ENCODE results near the gene SYMPK.

The SYMPK gene

DNA sequence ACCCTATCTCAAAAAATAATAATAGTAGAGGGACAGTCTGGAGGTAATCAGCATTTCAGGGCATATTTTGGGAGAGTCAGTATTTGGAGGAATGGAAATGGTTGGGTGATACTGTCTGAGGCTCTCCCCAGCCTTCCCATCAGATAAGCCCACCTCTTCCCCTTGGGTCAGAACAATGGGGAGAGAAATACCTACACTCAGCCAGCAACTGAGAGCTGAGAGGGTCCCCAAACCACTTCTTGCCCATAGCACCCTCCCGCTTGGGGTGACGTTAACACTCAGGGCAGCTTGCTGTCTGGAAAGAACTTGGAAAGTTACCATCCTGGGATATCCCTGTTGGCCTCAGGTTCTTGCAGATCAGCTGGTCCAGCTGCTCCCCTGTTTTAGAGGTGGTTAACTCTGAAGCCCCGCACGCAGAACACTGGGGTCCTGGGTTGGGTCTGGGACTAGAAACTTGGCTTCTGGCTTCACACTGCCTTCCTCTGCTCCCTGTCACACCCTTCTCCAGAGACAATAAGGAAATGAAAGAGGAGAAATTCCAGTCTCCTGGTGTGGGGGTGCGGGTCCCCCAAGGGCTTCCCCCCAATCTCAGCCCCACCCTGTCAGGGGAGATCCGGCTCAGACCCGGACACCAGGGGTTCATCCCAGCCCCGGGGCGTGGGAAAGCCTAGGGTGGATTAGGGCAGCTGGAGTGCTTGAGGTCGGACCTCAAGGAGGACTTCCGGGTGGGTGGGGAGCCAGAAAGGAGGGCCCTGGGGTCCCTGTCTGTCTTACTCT lies 3.6 kb upstream of the SYMPK start:
- DNase-seq (ENCODE audit: low read depth in 2 of 2) = no peak

DNA sequence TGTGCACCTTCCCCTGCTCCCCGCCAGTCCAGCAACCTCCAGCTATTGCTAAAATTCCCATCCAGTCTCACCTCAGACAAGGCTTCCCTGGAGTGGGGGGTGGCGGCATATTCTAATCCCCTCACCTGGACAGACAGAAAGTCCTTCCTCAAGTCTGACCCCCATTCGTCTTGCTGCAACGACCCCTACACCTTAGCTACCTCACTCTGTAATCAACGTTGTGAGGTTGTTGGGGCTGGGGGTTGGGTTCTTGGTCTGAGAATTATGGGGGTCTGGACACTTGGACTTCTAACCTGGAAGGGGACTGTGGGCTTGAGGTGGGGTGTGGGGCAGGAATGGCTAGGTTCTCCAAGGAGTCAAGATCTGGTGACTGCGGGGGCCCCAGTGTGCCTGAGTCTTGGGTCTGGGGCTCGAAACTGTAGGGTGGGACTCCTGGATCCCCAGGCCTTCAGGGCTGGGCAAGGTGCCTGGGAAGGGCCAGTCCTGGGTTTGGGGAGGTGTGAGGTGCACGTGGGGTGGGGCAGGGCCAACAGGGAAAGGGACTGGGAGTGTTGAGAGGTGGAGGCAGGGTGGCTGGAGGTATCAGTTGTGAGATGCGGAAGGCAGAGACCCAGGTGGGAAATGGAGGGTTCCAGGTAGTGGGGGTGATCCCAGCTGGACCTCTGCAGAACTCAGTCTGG lies 2.5 kb upstream of the SYMPK start:
- no peak for DNase-seq (ENCODE audit: low read depth in 2 of 2)

DNA sequence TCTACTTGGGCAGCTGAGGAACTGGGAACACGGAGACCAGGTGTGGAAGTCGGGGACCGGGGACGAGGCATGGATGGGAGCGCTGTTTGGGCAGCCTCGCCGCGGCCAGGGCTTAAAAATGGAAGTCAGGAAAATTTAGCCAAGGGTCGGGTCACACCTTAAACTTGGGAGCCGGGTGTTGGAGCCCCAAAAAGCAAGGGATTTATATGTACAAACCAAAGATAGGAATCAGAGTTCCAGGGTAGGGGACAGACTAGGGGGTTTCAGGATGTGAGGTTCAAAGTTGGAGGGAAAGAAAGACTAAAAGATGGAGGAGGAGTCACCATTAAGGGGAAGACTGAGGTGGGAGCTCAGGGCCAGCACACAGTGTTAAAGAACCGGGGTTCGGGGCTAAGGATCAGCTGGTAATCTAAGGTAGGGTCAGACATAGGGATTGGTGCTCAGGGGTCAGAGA lies 1.7 kb upstream of the SYMPK start:
- DNase-seq (ENCODE audit: low read depth in 2 of 2) = no peak

DNA sequence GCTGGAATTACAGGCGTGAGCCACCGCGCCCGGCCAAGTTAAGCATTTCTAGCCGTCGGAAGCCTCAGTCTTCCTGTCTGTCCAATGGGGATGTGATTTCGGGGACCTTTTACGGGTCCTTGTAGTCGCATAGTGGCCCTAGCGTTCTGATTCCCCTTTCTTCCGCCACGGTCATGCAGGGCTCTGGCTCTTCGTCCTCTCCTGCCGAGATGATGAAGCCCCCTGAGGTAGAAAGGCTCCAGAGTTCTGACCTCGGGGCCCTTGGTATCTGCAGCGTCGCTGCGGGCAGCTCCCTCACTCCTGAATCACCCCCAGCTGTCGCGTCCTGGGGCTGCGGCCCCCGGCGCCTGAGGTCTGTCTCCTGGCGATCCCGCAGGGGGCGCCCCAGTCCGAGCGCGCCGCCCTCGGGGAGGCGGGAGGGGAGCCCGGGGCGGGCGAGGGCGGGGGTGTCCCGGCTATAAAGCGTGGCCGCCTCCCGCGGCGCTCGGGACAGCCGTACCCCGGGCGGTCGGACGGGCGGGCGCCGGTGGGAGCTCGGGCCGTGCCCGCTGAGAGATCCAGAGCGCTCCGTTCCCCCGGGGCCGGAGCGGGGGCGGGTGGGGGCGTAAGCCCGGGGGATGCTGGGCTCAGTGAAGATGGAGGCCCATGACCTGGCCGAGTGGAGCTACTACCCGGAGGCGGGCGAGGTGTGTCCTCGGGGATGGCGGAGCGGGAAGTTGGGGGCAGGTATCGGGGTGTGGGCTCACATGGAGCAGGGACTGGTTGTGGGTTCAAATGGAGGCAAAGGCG lies 1.1 kb upstream of the SYMPK start, which contains the start of gene FOXA3:
FOXA3 (plus strand) TSS at position 487 of the 789 bp plus-strand sequence; CDS start at position 618, 131 bp downstream.
- DNase-seq (ENCODE audit: low read depth in 2 of 2) = peak in 1 of 2 donors; percentile 54

DNA sequence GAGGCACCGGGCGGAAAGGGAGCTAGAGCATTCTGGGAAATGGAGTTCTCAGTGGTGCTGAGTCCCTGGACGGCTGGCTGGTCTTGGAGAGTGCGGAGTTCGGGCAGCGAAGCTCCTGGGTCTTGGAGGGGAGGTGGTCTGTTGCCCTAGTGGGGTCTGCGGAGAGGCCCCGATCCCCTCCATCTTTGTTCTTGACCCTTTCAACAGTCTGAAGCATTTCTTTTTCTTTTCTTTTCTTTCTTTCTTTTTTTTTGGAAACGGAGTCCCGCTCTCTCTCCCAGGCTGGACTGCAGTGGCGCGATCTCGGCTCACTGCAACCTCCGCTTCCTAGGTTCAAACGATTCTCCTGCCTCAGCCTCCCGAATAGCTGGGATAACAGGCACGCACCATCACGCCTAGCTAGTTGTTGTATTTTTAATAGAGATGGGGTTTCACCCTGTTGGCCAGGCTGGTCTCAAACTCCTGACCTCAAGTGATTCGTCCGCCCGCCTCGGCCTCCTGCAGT lies 440 bp upstream of the SYMPK start:
- DNase-seq (ENCODE audit: low read depth in 2 of 2) = no peak

DNA sequence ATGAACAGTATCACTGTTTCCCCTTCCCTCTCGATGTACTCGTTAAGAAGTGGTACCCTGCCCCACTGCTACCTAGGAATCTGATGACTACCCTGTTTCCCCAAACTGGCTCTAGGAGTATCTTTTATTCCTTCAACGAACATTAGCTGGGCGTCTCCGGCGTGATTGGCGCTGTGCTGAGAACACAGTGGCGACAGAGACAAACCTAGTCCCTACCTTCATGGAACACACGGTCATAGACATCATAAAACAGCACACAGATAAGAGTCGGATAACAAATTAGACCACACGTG lies 730 bp downstream of the SYMPK start:
- DNase-seq (ENCODE audit: low read depth in 2 of 2) = no peak

DNA sequence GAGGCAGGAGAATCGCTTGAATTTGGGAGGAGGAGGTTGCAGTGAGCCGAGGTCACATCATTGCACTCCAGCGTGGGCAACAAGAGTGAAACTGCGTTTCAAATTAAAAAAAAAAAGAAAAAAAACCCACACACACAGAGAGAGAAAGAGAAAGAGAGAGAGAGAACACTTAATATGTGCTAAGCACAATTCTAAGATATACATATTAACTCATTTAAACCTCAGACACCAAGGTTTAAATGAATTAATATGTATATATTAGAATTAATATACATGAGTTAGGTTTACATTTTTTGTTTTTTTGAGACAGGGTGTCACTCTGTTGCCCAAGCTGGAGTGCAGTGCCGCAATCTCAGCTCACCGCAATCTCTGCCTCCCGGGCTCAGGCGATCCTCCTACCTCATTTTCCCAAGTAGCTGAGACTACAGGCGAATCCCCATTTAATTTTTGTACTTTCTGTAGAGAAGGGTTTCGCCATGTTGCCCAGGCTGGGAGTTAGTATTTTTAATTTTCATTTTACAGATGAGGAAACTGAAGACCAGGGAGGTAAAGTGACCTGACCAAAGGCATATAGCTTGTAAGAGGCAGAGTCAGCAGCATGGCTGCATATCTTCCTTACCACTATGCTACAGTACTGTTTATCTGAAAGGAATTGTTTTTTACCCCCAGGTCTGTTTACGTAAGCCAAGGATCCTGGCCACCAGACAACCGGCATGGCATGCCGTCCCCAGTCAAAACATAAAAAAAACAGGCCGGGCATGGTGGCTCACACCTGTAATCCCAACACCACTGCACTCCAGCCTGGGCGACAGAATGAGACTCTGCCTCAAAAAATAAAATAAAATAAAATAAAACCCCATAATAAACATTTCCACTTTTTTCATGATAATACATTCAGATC lies 2.3 kb downstream of the SYMPK start:
- no peak for DNase-seq (ENCODE audit: low read depth in 2 of 2)

DNA sequence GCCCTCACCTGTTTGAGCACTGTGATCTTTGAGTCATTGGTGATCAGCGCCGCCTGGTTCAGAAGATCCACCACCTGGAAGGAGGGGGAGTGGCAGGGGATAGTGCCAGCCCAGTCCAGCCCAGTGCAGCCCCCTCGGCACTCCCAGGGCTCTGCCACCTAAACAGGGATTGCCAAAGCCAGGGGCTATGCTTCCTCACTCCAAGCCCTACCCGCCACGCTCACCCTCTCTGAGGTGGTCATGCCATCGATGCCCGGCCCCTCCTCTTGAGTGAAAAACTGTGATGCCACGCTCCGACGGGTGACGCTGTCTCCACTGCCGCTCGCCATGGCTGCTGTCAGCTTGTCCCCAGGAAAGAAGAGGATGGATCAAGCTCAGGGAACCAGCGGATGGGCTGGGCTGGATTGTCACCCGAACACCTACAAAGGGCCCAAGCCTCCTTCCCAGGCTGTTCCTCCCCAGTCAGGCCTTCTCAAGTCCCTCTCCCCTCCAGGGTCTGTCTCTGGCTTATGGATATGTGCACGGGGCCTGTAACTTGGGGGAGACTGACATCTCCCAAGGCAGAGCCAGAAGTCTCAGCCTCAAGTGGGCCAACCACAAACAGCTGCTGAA lies 8.7 kb downstream of the SYMPK start:
- no peak for DNase-seq (ENCODE audit: low read depth in 2 of 2)

DNA sequence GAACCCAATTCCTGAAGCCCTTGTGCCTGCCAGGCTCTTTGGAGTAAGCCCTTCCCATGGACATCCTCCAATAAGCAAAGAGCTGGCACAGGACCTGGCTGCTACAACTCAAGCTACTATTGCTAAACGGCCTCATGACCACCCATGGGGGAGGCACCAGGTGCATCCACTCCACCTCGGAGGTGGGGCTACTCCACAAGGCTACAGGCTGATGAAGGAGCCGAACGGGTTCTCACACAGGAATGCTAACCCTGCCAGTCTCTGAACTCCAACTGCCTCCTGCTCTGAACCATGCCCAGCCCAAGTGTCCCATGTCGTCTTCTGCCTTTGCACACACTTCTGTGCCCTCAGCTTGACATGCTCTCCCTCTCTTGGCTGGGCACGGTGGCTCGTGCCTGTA lies 10.0 kb downstream of the SYMPK start:
- DNase-seq (ENCODE audit: low read depth in 2 of 2) = no peak

DNA sequence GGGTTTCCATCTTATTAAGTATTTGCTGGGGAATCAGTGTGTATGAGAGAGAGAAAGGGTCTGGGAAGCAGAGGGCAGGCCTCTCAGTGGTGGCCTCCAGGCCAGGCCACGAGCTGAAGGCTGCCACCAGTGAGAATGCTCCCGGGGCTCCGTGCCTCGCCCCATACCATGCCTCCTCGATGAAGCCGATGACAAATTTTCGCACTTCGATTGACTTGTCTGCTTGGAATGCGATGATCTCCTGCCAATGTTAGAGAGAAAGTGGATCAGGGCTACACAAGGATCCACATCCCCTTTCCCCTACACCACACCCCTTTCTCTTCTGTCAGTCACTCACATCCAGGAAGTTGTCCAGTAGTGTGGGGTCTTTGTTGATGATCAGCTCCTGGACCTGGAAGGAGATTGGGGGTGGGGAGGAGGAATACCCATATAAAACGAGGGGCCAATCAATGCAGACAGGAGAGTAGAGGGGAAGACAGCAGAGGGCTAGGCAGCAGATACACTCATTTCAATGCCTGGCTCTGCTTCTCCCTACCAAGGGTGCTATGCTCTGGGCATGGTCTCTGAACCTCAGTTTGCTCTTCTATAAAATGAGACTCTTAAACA lies 10.7 kb downstream of the SYMPK start:
- no peak for DNase-seq (ENCODE audit: low read depth in 2 of 2)

DNA sequence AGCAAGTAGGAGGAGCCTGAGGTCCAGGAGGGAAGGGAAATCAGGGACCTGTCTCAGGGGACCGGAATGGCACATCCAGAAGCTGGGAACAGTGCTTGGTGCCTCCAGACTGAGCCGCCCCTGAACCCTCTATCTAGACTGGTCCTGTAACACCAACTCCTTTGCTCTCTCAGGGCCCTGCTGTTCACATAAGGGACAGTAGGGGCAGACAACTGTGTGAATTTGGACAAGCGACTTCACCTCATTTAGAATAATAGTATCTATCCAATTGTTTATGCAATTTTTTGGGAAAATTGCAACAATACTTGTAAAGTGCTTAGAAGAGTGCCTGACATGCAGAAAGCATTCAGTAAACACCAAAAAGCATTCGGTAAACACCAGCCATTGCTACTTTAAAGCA lies 14.0 kb downstream of the SYMPK start:
- no peak for DNase-seq (ENCODE audit: low read depth in 2 of 2)

DNA sequence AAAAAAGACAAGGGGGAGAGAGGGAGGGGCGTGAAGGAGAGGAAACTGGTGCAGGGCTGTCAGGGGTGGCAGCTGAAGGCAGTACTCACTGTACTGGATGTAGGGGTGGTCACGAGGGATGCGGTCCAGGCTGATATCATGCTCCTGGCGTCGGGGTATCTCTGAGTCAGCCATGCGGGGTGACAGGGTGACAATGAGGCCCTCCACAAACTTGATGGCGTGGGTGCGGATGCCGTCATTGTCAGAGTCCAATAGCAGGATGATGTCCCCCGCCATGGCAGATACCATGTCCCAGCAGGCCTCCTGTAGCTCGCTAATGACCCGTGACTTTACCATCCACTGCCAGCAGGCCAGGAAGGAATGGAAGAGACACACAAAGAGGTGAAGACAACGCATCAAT lies 15.3 kb downstream of the SYMPK start:
- no peak for DNase-seq (ENCODE audit: low read depth in 2 of 2)

DNA sequence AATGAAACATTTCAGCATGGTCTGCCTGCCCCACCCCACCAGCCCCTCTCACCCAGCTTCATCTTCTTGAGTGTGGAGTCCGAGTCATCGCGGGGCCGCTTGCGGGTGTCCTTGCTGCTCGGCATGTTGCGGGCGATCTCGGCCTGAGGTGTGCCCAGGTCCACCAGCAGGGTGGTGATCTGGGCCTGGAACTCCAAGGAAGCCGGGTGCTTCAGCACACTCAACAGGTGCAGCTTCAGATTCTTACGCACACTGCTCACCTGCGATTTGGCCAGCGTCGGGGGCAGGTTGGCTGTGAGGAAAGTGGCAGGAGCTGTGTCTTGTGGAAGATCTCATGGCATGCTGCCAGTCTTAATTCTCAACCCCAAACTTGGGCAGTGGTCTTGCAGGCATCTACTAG lies 20.7 kb downstream of the SYMPK start:
- no peak for DNase-seq (ENCODE audit: low read depth in 2 of 2)

DNA sequence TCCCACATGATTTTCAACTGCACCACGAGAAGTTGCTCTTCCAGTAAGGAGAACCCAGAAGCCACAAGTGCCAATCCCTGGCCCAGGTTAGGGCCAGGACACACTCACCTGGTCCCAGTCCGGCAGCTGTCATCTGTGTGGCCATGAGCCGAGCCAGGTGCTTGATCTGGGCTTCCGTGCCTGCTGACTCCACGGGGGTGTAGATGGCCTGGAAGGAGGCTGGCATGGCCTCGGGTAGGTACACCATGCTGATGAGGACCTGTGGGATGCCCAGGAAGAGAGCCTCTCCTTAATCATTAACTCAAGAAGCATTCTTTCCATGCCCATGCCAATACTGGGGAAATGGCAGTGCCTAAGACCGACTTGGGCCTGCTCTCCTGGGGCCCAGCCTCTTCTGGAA lies 28.0 kb downstream of the SYMPK start:
- no peak for DNase-seq (ENCODE audit: low read depth in 2 of 2)

DNA sequence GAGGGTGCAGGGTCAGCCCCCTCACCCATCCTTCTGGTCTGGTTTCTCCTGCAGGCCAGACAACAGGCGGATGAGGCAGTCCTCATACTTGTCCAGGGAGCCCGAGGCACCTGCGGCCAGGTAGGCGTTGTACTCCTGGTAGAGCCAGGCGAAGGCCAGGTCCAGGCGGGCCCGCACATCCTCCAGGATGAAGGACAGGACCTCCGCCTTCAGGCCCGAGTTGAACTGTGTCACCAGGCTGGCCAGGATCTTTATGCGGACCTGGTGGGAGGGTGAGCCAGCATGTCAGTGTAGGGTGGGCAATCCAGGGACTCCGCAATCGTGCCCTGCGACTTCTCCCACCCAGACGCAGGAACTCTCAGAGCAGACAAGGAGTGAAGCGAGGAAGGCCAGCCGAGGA lies 34.0 kb downstream of the SYMPK start:
- DNase-seq (ENCODE audit: low read depth in 2 of 2) = no peak

DNA sequence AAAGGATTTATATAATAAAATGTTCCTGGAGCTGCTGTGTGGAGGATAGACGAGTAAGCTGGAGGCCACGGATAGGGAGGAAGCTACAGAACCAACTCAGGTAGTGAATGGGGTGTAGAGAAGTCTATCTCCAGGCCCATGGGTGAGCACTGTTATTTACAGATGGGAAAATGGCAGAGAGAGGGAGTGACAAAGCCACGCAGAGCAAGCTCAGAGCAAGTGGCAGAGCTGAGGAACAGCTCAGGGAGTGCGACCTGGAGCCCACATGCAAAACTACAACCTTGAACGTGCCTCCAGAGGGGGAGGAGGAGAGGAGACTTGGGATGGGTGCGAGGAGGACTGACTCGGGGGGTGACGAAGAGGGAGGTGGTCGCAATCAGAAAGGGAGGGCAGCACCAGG lies 34.4 kb downstream of the SYMPK start:
- no peak for DNase-seq (ENCODE audit: low read depth in 2 of 2)

DNA sequence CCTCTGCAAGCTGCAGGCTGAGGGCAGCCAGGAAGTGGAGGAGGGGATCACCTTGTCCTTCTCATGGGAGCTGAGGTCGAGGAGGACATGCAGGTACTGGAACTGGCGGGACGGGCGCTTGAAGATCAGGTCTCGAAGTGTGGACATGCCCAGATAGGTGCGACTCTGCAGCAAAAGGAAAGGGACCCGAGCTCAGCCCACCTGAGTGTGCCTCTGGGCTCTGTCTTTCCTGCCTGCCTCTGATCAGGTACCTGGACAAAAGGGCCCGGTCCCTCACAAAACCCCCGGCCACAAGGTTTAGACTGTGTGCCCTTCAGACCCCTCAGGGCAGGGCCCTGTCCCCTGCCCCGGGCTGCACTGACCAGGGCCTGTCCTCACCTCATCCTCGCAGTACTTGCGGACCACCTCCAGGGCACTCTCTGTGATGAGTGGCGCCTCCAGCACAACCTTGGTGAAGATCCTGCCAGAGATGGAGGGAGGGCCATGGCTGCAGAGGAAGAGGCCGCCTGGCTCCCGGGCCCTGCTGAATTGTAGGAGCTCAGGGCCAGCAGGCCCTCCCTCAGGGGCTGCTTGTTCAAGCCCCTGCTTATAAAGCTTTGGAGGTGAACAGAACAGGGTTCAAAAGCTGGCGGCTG lies 35.4 kb downstream of the SYMPK start:
- DNase-seq (ENCODE audit: low read depth in 2 of 2) = no peak

DNA sequence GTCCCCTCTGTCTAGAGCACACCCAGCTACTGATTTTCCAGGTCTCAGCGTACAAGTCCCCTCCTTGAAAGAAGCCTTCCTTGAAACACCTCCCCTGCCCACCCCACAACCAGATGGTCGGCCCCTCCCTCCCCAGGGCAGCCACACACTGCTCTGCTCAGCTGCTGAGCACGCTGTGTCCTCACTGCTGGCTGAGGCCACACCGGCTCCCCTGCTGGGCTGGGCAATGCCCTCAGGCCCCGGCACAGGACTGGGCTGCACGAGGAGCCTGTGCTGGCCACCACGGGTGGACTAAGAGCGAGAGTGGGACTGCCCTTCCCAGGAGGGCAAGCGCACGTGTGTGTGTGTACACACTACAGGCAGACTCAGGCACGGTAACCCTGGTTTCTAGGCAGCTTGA lies 36.0 kb downstream of the SYMPK start:
- DNase-seq (ENCODE audit: low read depth in 2 of 2) = no peak

DNA sequence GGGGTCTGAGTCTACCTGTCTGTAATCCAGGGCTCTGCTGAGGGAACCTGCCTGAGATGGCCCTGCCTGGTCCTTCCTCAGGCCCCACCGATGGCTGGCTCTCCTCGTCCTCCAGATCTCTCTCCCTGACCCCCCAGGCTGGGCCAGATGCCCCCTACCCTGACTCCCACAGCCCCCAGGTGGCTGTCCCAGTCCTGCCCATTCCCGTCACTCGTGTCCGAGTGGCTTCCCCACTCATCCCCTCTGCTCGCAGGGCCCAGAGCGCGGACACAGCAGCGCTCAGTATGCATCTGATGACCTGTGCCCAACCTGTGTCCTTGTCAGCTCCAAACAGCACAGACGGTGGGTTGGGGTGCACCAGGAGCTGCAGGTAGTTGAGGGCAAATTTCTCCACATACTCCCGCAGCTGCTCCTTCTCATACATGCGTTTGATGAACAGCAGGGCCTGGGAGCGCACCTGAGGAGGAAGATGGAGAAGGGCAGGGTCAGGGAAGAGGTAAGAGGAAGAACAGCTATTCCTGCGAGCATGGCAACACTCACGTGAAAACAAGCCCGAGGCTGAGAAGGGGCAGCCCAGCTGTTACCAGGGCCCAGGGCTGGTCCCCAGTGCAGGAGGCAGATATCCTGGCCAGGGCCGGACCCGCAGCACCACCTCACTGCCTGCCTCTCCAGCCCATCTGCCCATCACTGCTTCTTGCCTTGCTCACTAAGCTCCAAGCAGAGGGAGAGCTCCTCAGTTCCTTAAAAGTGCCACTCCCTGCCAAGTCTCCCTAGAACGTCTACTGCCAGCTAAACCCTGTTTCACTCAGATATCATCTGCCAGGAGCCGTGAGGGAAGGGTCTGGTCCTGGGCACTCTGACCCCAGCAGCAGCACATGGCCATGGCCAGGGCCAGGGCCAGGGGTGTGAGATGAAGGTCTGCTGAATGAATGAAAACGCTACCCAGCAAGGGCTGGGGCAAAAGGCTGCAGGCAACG lies 36.7 kb downstream of the SYMPK start:
- no peak for DNase-seq (ENCODE audit: low read depth in 2 of 2)
